Fibroblast of mammary gland (primary cell): ENCODE measurements around the gene SCRN1.

Experiments used
- DNase-seq: peaks from one replicate; pipeline ENCODE4 v3.0.0-alpha.2; 2010; ENCODE audit warnings: low read depth
- H3K4me3 ChIP-seq: 2 replicates; pipeline ENCODE4 v1.5.1; 2011; ENCODE audit warnings: low read depth, mild to moderate bottlenecking, low read length, moderate library complexity; ENCODE audit not compliant: control insufficient read depth
- TF ChIP-seq, protein P1 (sequence below): conservative IDR thresholded peaks from 2 replicates; pipeline ENCODE4 v1.5.1; 2011; ENCODE audit warnings: low read depth, low read length, inconsistent platforms; ENCODE audit not compliant: control insufficient read depth, insufficient read depth

SCRN1 gene

DNA sequence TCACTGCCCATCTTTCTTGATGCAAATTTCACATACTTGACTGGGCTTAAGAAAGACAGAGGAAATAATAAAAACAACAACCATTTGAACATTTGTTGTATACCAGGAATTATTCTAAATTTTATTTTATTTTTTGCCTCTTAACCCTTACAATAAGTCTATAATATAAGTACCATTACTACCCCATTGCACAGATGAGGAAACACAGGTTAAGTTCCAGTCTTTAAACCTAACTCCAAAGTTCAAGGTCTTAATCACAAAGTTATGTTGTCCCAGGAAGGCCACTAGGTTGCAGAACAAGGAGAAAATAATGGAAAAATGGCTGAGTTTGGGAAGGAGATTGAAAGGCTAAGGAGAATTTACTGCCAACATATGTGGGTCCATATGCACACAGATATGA is 33.4 kb upstream of the SCRN1 start:
- TF ChIP-seq, protein P1, sequence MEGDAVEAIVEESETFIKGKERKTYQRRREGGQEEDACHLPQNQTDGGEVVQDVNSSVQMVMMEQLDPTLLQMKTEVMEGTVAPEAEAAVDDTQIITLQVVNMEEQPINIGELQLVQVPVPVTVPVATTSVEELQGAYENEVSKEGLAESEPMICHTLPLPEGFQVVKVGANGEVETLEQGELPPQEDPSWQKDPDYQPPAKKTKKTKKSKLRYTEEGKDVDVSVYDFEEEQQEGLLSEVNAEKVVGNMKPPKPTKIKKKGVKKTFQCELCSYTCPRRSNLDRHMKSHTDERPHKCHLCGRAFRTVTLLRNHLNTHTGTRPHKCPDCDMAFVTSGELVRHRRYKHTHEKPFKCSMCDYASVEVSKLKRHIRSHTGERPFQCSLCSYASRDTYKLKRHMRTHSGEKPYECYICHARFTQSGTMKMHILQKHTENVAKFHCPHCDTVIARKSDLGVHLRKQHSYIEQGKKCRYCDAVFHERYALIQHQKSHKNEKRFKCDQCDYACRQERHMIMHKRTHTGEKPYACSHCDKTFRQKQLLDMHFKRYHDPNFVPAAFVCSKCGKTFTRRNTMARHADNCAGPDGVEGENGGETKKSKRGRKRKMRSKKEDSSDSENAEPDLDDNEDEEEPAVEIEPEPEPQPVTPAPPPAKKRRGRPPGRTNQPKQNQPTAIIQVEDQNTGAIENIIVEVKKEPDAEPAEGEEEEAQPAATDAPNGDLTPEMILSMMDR: no peak
- no peak for DNase-seq
- H3K4me3 ChIP-seq: no peak overlapping the region

DNA sequence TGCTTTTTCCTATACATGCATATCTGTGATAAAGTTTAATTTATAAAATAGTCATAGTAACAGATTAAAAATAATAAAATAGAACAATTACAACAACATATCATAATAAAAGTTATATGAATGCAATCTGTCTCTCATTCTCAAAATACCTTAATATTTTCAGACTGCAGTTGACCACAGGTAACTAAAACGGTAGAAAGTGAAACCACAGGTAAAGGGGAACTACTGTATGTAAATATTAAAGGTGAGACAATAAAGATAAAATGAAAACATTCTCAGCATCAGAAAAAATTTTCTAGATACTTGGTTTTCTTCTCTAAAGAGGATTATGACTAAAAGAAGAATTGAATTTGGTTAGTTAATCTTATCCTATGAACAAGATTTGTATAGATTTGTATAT is 30.9 kb upstream of the SCRN1 start:
- TF ChIP-seq, protein P1: no peak
- no peak for DNase-seq
- H3K4me3 ChIP-seq: no peak overlapping the region

DNA sequence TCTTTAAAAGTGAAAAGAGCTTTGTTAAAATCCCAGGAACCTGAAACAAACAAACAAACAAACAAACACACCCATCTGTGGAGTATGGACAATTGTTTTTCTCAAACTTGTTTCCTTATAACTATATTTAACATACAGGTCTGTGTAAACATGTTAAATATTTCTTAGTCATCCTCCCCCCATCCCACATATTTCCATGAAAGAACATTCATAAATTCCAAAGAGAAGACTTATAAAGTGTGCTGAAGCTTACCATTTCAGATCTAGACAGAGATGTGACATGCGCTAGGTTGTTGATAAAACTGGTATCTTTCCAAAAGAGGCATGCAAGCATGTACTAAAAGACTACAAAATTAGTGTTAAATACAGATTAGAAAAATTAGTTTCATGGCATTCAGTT is 30.4 kb upstream of the SCRN1 start:
- DNase-seq: no peak
- no peak overlapping the region for H3K4me3 ChIP-seq
- TF ChIP-seq, protein P1: no peak

DNA sequence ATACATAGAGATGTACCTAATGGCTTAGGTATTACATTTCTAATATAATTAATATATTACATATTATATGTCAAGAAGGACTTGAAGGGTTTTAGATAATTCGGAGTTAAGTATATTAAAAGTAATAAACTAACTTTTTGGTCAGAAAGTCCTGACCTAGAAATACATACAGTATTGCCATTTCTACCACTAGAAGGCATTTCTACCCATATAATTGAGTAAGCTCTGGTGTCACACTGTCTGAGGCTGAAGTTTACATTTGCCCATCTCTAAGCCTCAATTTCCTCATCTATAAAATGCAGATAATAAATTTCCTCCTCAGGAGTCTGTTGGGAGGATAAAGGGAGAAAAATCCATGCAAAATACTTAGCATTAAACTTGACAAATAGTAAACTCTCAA is 29.8 kb upstream of the SCRN1 start:
- no peak overlapping the region for H3K4me3 ChIP-seq
- TF ChIP-seq, protein P1: peak; percentile 30

DNA sequence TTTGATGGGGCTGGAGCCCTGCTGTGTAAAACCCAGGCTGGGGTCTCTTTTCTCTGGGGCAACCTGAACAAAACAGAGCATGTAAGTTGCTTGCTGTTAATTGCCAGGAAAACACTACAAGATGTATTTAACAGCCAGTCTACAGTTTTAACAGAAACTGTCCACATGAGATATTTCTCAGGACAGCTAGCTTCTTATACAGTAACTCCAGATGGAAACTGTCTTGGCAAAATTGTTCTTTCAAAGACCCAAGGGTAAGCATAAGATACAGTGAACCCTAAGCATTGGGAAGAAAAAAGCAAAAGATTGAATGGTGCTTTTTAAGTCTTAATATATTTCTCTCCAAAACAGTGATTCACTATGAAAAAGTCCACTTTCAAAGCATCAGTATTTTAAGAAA is 28.9 kb upstream of the SCRN1 start:
- no peak overlapping the region for H3K4me3 ChIP-seq
- TF ChIP-seq, protein P1: no peak
- no peak for DNase-seq

More for the DNA sequence above, 29.8 kb upstream of the SCRN1 start:
- DNase-seq: no peak

DNA sequence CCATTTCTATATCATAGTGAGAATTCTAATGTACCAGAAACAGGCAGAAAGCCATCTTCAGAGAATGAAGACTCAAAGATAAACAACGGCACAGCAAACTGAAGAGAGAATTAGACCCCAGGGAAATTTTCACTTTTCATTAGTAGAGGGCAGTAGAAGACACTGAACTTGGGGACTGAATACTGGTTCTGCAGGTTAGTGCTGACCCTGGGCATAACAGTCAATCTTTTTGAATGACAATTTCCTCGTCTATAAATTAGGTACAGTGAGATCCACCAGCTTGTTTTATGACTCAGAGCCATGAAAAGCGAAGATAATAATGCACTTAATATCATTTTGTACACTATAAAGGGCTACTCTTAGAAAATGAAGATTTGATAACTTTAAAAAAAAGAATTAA is 23.2 kb upstream of the SCRN1 start:
- DNase-seq: no peak
- H3K4me3 ChIP-seq: no peak overlapping the region
- TF ChIP-seq, protein P1: no peak

DNA sequence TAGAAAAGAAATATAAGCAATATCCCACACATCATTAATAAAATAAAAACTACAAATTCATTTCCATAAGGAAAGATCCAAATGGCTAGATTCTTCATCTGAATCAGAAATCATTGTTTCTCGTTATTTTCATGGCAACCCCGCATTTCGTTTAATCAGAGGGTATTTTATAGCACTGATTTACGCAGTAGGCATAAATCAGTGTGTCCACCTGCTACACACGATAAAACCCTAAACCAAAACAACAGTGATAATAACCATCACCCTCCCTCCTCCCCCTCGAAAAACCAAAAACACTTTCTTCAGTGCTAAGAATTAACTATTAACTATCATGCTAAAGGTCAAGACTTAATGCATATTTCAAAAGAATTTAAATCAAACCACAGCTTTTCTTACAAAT is 20.4 kb upstream of the SCRN1 start:
- DNase-seq: no peak
- H3K4me3 ChIP-seq: no peak overlapping the region
- TF ChIP-seq, protein P1: no peak
